HL-60 (cell line): ENCODE measurements around the gene ALOX15.

Source experiments
- DNase-seq, 2 experiments: peaks; one replicate each; pipeline ENCODE4 v3.0.0-alpha.2; 2010 to 2020; ENCODE audit warnings: low read depth in 1 of 2, low spot score in 1 of 2
- H3K27ac ChIP-seq: fragments of 250-450 bp; sonication (Bioruptor Pico); replicated peaks from 2 replicates; pipeline ENCODE4 v1.5.1; 2020; ENCODE audit warnings: mild to moderate bottlenecking, moderate library complexity
- H3K27me3 ChIP-seq: fragments of 250-450 bp; sonication (Bioruptor Pico); 2 replicates; pipeline ENCODE4 v1.5.1; 2021; ENCODE audit warnings: mild to moderate bottlenecking, moderate library complexity; ENCODE audit not compliant: insufficient read depth, poor library complexity, severe bottlenecking
- H3K4me3 ChIP-seq: replicated peaks from 2 replicates; pipeline ENCODE4 v1.5.1; 2011; ENCODE audit warnings: mild to moderate bottlenecking, control low read depth, low read length; ENCODE audit not compliant: insufficient read depth
- CTCF ChIP-seq: IDR thresholded peaks from one replicate; pipeline ENCODE4 v1.5.1; 2011; ENCODE audit warnings: low read length, control low read depth, inconsistent platforms; ENCODE audit not compliant: insufficient read depth
- GABPA ChIP-seq: IDR thresholded peaks from 2 replicates; pipeline ENCODE4 v1.6.1; 2012; ENCODE audit warnings: low read depth
- POLR2AphosphoS5 ChIP-seq: IDR thresholded peaks from 2 replicates; pipeline ENCODE4 v1.6.1; 2012; ENCODE audit warnings: low read depth
- SPI1 ChIP-seq: IDR thresholded peaks from 2 replicates; pipeline ENCODE4 v1.6.1; 2012; ENCODE audit warnings: low read depth, mild to moderate bottlenecking, borderline replicate concordance
- TF ChIP-seq, protein P1 (sequence below): IDR thresholded peaks from 2 replicates; pipeline ENCODE4 v1.6.1; 2012; ENCODE audit warnings: low read depth; ENCODE audit not compliant: insufficient replicate concordance

ALOX15 gene

GRCh38 chr17:4582691-4583090 lies 58.8 kb downstream of the ALOX15 start:
- no peak overlapping the region for H3K4me3 ChIP-seq
- H3K27me3 ChIP-seq: peaks cover 7% of the 10 kb centered on the region
- H3K27ac ChIP-seq: no peak overlapping the region
- no peak for DNase-seq
- no peak for TF ChIP-seq GABPA
- TF ChIP-seq SPI1: no peak
- no peak for TF ChIP-seq CTCF
- TF ChIP-seq, protein P1, sequence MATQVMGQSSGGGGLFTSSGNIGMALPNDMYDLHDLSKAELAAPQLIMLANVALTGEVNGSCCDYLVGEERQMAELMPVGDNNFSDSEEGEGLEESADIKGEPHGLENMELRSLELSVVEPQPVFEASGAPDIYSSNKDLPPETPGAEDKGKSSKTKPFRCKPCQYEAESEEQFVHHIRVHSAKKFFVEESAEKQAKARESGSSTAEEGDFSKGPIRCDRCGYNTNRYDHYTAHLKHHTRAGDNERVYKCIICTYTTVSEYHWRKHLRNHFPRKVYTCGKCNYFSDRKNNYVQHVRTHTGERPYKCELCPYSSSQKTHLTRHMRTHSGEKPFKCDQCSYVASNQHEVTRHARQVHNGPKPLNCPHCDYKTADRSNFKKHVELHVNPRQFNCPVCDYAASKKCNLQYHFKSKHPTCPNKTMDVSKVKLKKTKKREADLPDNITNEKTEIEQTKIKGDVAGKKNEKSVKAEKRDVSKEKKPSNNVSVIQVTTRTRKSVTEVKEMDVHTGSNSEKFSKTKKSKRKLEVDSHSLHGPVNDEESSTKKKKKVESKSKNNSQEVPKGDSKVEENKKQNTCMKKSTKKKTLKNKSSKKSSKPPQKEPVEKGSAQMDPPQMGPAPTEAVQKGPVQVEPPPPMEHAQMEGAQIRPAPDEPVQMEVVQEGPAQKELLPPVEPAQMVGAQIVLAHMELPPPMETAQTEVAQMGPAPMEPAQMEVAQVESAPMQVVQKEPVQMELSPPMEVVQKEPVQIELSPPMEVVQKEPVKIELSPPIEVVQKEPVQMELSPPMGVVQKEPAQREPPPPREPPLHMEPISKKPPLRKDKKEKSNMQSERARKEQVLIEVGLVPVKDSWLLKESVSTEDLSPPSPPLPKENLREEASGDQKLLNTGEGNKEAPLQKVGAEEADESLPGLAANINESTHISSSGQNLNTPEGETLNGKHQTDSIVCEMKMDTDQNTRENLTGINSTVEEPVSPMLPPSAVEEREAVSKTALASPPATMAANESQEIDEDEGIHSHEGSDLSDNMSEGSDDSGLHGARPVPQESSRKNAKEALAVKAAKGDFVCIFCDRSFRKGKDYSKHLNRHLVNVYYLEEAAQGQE: no peak
- no peak for TF ChIP-seq POLR2AphosphoS5

- DNase-seq: no peak
- H3K27ac ChIP-seq: no peak overlapping the region
- no peak overlapping the region for H3K4me3 ChIP-seq
- TF ChIP-seq POLR2AphosphoS5 (no peak), GABPA (no peak), CTCF (no peak), SPI1 (no peak)
- TF ChIP-seq, protein P1: no peak
- peaks cover 7% of the 10 kb centered on the region for H3K27me3 ChIP-seq
These were observed 59.4 kb downstream of the ALOX15 start for GRCh38 chr17:4582101-4582501.
